Mesendoderm (in vitro differentiated cells): ENCODE measurements around the gene OCRL.

Source experiments
- DNase-seq: peaks from one replicate; pipeline ENCODE4 v3.0.0; 2013
- H2AK5ac ChIP-seq: 2 replicates; pipeline ENCODE4 v1.6.1; 2013; ENCODE audit warnings: low read length, inconsistent platforms
- H2BK120ac ChIP-seq: 2 replicates; pipeline ENCODE4 v1.6.1; 2013; ENCODE audit warnings: low read depth, mild to moderate bottlenecking, low read length, moderate library complexity, mixed read lengths
- H2BK15ac ChIP-seq: replicated peaks from 2 replicates; pipeline ENCODE4 v1.6.1; 2013; ENCODE audit warnings: low read depth, mild to moderate bottlenecking, moderate library complexity
- H2BK5ac ChIP-seq: 2 replicates; pipeline ENCODE4 v1.6.1; 2013; ENCODE audit warnings: low read length, inconsistent platforms
- H3K18ac ChIP-seq: 2 replicates; pipeline ENCODE4 v1.6.1; 2013; ENCODE audit warnings: mild to moderate bottlenecking, low read length, mixed read lengths
- H3K23ac ChIP-seq: one replicate; pipeline ENCODE4 v1.6.1; 2013; ENCODE audit warnings: low read length
- H3K27ac ChIP-seq: 2 replicates; pipeline ENCODE4 v1.5.1; 2013; ENCODE audit warnings: low read depth, mild to moderate bottlenecking, inconsistent platforms, low read length, moderate library complexity
- H3K27me3 ChIP-seq: 2 replicates; pipeline ENCODE4 v1.6.1; 2013; ENCODE audit warnings: low read length, control low read depth, mild to moderate bottlenecking, inconsistent platforms; ENCODE audit not compliant: insufficient read depth, poor library complexity
- H3K36me3 ChIP-seq: 2 replicates; pipeline ENCODE4 v1.6.1; 2013; ENCODE audit warnings: low read length, inconsistent platforms; ENCODE audit not compliant: control insufficient read depth, insufficient read depth
- H3K4ac ChIP-seq: one replicate; pipeline ENCODE4 v1.6.1; 2013; ENCODE audit warnings: low read depth, mild to moderate bottlenecking, low read length, moderate library complexity
- H3K4me1 ChIP-seq: 2 replicates; pipeline ENCODE4 v1.6.1; 2013; ENCODE audit warnings: low read depth, low read length, inconsistent platforms; ENCODE audit not compliant: control insufficient read depth
- H3K4me2 ChIP-seq: 2 replicates; pipeline ENCODE4 v1.6.1; 2013; ENCODE audit warnings: low read length
- H3K4me3 ChIP-seq: 2 replicates; pipeline ENCODE4 v1.5.1; 2013; ENCODE audit warnings: mild to moderate bottlenecking, low read length
- H3K56ac ChIP-seq: one replicate; pipeline ENCODE4 v1.6.1; 2013; ENCODE audit warnings: low read length
- H3K79me1 ChIP-seq: 2 replicates; pipeline ENCODE4 v1.6.1; 2013; ENCODE audit warnings: low read length, inconsistent platforms
- H3K79me2 ChIP-seq: 2 replicates; pipeline ENCODE4 v1.6.1; 2013; ENCODE audit warnings: mild to moderate bottlenecking, low read length; ENCODE audit not compliant: control insufficient read depth, insufficient read depth
- H3K9ac ChIP-seq: 2 replicates; pipeline ENCODE4 v1.6.1; 2013; ENCODE audit warnings: low read length, inconsistent platforms
- H4K5ac ChIP-seq: one replicate; pipeline ENCODE4 v1.6.1; 2013; ENCODE audit warnings: low read length
- H4K8ac ChIP-seq: one replicate; pipeline ENCODE4 v1.6.1; 2013; ENCODE audit warnings: low read depth, mild to moderate bottlenecking, control low read depth, low read length, moderate library complexity
- WGBS: extraction: QIAGEN DNeasy Blood & Tissue Kit; methylation state at CpG from one replicate; pipeline ENCODE4 v1.1.7; 2013; ENCODE audit warnings: low lambda C conversion rate, missing lambda C conversion rate; ENCODE audit not compliant: insufficient coverage; ENCODE audit errors: extremely low coverage; 5-methylcytosine and 5-hydroxymethylcytosine counted together

Gene OCRL

GRCh38 chrX:129522184-129523078, 17.6 kb upstream of the OCRL start:
- H3K4ac ChIP-seq = no peak overlapping the region
- no peaks in the 10 kb centered on the region for H3K27me3 ChIP-seq
- no peak overlapping the region for H2BK5ac ChIP-seq
- H3K23ac ChIP-seq = no peak overlapping the region
- peak overlapping the region; percentile 90 for H2BK120ac ChIP-seq
- peak overlapping the region; percentile 91 for H3K9ac ChIP-seq
- H2BK15ac ChIP-seq = no peak overlapping the region
- H4K5ac ChIP-seq = no peak overlapping the region
- DNase-seq = peak; percentile 61
- no peak overlapping the region for H4K8ac ChIP-seq
- H3K36me3 ChIP-seq = no peaks in the 10 kb centered on the region
- H3K4me1 ChIP-seq = no peaks in the 10 kb centered on the region
- peaks cover 15% of the 10 kb centered on the region for H3K79me2 ChIP-seq
- peak overlapping the region; percentile 84 for H3K4me3 ChIP-seq
- H3K79me1 ChIP-seq = no peaks in the 10 kb centered on the region
- WGBS = no CpG with 5 or more reads among the region's 56 CpGs
- no peak overlapping the region for H3K4me2 ChIP-seq
- no peak overlapping the region for H2AK5ac ChIP-seq
- peak overlapping the region; percentile 95 for H3K27ac ChIP-seq
- peak overlapping the region; percentile 42 for H3K18ac ChIP-seq
- H3K56ac ChIP-seq = peak overlapping the region; percentile 98

GRCh38 chrX:129523079-129523911, 16.8 kb upstream of the OCRL start, which contains the start of gene SMARCA1:
Gene SMARCA1, minus strand, starts transcription at chrX:129523490. Its CDS starts 120 bp downstream, at chrX:129523370.
- WGBS = no CpG with 5 or more reads among the region's 54 CpGs
- peaks cover 15% of the 10 kb centered on the region for H3K79me2 ChIP-seq
- no peak within 1 kb of the TSS for H2BK15ac ChIP-seq
- no peaks in the 10 kb centered on the region for H3K79me1 ChIP-seq
- H4K8ac ChIP-seq = peak within 1 kb of the TSS; percentile 93
- peak; percentile 77 for DNase-seq
- peak within 1 kb of the TSS; percentile 91 for H3K9ac ChIP-seq
- no peaks in the 10 kb centered on the region for H3K27me3 ChIP-seq
- no peak within 1 kb of the TSS for H4K5ac ChIP-seq
- H3K4me2 ChIP-seq = peak within 1 kb of the TSS; percentile 29
- no peak within 1 kb of the TSS for H3K4ac ChIP-seq
- H3K4me3 ChIP-seq = peak within 1 kb of the TSS; percentile 84
- H2AK5ac ChIP-seq = no peak within 1 kb of the TSS
- no peaks in the 10 kb centered on the region for H3K4me1 ChIP-seq
- H2BK5ac ChIP-seq = no peak within 1 kb of the TSS
- H2BK120ac ChIP-seq = peak within 1 kb of the TSS; percentile 90
- H3K27ac ChIP-seq = peak within 1 kb of the TSS; percentile 95
- H3K23ac ChIP-seq = no peak within 1 kb of the TSS
- H3K56ac ChIP-seq = peak within 1 kb of the TSS; percentile 98
- peak within 1 kb of the TSS; percentile 56 for H3K18ac ChIP-seq
- H3K36me3 ChIP-seq = no peaks in the 10 kb centered on the region

- no peak overlapping the region for H3K27ac ChIP-seq
- H2BK120ac ChIP-seq = no peak overlapping the region
- no peak overlapping the region for H3K9ac ChIP-seq
- no peak for DNase-seq
- H3K23ac ChIP-seq = no peak overlapping the region
- no peak overlapping the region for H3K4me3 ChIP-seq
- no peak overlapping the region for H4K5ac ChIP-seq
- peaks cover 15% of the 10 kb centered on the region for H3K79me2 ChIP-seq
- no peak overlapping the region for H3K4ac ChIP-seq
- no peak overlapping the region for H3K18ac ChIP-seq
- no peaks in the 10 kb centered on the region for H3K36me3 ChIP-seq
- no peak overlapping the region for H4K8ac ChIP-seq
- no peak overlapping the region for H2BK5ac ChIP-seq
- no peaks in the 10 kb centered on the region for H3K79me1 ChIP-seq
- H3K27me3 ChIP-seq = no peaks in the 10 kb centered on the region
- no peaks in the 10 kb centered on the region for H3K4me1 ChIP-seq
- H2BK15ac ChIP-seq = no peak overlapping the region
- no peak overlapping the region for H2AK5ac ChIP-seq
- H3K4me2 ChIP-seq = no peak overlapping the region
- H3K56ac ChIP-seq = no peak overlapping the region
- no CpG with 5 or more reads among the region's 3 CpGs for WGBS
Observed at GRCh38 chrX:129524250-129524850, 15.7 kb upstream of the OCRL start.

- Histone ChIP-seq H3K18ac (no peak overlapping the region), H3K4me3 (no peak overlapping the region), H2BK15ac (no peak overlapping the region), H2AK5ac (no peak overlapping the region), H4K5ac (no peak overlapping the region), H2BK120ac (no peak overlapping the region), H3K79me2 (peaks cover 13% of the 10 kb centered on the region), H2BK5ac (no peak overlapping the region), H3K4me2 (no peak overlapping the region), H3K4me1 (no peaks in the 10 kb centered on the region), H4K8ac (no peak overlapping the region), H3K56ac (no peak overlapping the region), H3K36me3 (no peaks in the 10 kb centered on the region), H3K9ac (no peak overlapping the region), H3K27ac (no peak overlapping the region), H3K79me1 (no peaks in the 10 kb centered on the region), H3K4ac (no peak overlapping the region), H3K27me3 (no peaks in the 10 kb centered on the region), H3K23ac (no peak overlapping the region)
- no peak for DNase-seq
- WGBS = no CpG with 5 or more reads among the region's 4 CpGs
Observed at GRCh38 chrX:129525162-129525561, 14.9 kb upstream of the OCRL start.

GRCh38 chrX:129525896-129526295, 14.2 kb upstream of the OCRL start:
- no peak overlapping the region for H2BK5ac ChIP-seq
- WGBS = no CpG with 5 or more reads among the region's 3 CpGs
- H2AK5ac ChIP-seq = no peak overlapping the region
- no peak overlapping the region for H3K4me2 ChIP-seq
- no peak for DNase-seq
- H3K79me2 ChIP-seq = peaks cover 10% of the 10 kb centered on the region
- no peak overlapping the region for H2BK15ac ChIP-seq
- no peaks in the 10 kb centered on the region for H3K27me3 ChIP-seq
- no peak overlapping the region for H4K5ac ChIP-seq
- no peak overlapping the region for H3K4ac ChIP-seq
- H3K4me3 ChIP-seq = no peak overlapping the region
- no peak overlapping the region for H4K8ac ChIP-seq
- H3K9ac ChIP-seq = no peak overlapping the region
- H3K4me1 ChIP-seq = no peaks in the 10 kb centered on the region
- no peak overlapping the region for H3K27ac ChIP-seq
- no peak overlapping the region for H3K23ac ChIP-seq
- no peaks in the 10 kb centered on the region for H3K79me1 ChIP-seq
- H3K56ac ChIP-seq = no peak overlapping the region
- no peak overlapping the region for H2BK120ac ChIP-seq
- no peak overlapping the region for H3K18ac ChIP-seq
- H3K36me3 ChIP-seq = no peaks in the 10 kb centered on the region
